Adrenal gland (tissue), 5 donors: ENCODE data around the gene PXN.

ENCODE experiments used
- POLR2A ChIP-seq, 2 donors: fragments of 450-650 bp; IDR thresholded peaks; one replicate each; pipeline ENCODE4 v1.6.1; 2017; ENCODE audit warnings: antibody characterized with exemption in 2 of 2, mild to moderate bottlenecking in 2 of 2, moderate library complexity in 1 of 2
- TF ChIP-seq, protein P1 (sequence below), 6 experiments: fragments of 450-650 bp in 4 of 6; fragments of 200-600 bp in 2 of 6; sonication (generic) in 1 of 6; IDR thresholded peaks; 1 replicate in 5 of 6; 2 replicates in 1 of 6; pipeline versions ENCODE4 v1.5.1 to v1.8.0; 2016 to 2021; ENCODE audit warnings: antibody characterized with exemption in 6 of 6, mild to moderate bottlenecking in 2 of 6, moderate library complexity in 1 of 6
- donor health status: DM: no; HTN: no; CAD: no.

- TF ChIP-seq, protein P1, sequence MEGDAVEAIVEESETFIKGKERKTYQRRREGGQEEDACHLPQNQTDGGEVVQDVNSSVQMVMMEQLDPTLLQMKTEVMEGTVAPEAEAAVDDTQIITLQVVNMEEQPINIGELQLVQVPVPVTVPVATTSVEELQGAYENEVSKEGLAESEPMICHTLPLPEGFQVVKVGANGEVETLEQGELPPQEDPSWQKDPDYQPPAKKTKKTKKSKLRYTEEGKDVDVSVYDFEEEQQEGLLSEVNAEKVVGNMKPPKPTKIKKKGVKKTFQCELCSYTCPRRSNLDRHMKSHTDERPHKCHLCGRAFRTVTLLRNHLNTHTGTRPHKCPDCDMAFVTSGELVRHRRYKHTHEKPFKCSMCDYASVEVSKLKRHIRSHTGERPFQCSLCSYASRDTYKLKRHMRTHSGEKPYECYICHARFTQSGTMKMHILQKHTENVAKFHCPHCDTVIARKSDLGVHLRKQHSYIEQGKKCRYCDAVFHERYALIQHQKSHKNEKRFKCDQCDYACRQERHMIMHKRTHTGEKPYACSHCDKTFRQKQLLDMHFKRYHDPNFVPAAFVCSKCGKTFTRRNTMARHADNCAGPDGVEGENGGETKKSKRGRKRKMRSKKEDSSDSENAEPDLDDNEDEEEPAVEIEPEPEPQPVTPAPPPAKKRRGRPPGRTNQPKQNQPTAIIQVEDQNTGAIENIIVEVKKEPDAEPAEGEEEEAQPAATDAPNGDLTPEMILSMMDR (IDR thresholded peaks at IDR 0.05): no peak
- no peak for TF ChIP-seq POLR2A (IDR thresholded peaks at IDR 0.05)
These were observed 84.6 kb downstream of the PXN start for GRCh38 chr12:120180975-120181374.
